ENCODE results near the gene TEX26. TPM values are rescaled to one million over a fixed set of nuclear protein-coding genes. Genes with fewer than 3 reads are reported as not detected.

Gene TEX26
- total RNA-seq, 2 experiments from 2014 or later = not detected

DNA sequence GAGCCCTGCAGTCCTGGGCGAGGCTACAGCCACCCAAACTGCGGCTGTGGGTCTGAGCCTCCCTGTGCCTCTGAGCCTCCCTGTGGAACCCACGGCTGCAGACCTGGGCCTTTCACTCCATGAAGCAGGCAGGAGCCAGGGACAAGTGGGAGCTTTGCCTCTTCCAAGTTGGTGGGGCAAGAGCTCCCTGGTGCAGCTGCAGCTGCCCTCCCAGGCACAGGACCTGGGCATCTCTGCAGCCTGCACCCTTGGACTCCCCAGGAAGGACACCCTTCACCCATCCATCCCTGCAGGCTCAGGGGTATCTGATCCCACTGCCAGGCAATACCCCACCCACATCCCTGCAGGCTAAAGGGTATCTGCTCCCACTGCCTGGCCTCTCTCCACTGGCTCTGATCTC lies 2.3 kb downstream of the TEX26 start:
- H3K9me2 ChIP-seq (ENCODE audit: insufficient read depth, low read length) = no peaks in the 10 kb centered on the region
- no peaks in the 10 kb centered on the region for H3K36me3 ChIP-seq (ENCODE audit: insufficient read depth, low read length)
- BruUV-seq (replicated peaks) = no TSS peak
- no peaks in the 10 kb centered on the region for H3K9me3 ChIP-seq (ENCODE audit: low read length)
- H3K4me3 ChIP-seq (ENCODE audit: low read depth, low read length, poor library complexity, severe bottlenecking) = no peak overlapping the region
- intact Hi-C loops (cut with micrococcal nuclease; ENCODE audit: unreplicated experiment) = no loop called here
- no peak for DNase-seq (ENCODE audit: low spot score)
- H3K27ac ChIP-seq (ENCODE audit: low read depth, low read length, poor library complexity, severe bottlenecking) = no peak overlapping the region
- no peaks in the 10 kb centered on the region for H4K20me1 ChIP-seq (ENCODE audit: insufficient read depth, low read length)
- CTCF ChIA-PET (ENCODE audit: unreplicated experiment) = no interaction called here
- TF ChIP-seq, protein P1, sequence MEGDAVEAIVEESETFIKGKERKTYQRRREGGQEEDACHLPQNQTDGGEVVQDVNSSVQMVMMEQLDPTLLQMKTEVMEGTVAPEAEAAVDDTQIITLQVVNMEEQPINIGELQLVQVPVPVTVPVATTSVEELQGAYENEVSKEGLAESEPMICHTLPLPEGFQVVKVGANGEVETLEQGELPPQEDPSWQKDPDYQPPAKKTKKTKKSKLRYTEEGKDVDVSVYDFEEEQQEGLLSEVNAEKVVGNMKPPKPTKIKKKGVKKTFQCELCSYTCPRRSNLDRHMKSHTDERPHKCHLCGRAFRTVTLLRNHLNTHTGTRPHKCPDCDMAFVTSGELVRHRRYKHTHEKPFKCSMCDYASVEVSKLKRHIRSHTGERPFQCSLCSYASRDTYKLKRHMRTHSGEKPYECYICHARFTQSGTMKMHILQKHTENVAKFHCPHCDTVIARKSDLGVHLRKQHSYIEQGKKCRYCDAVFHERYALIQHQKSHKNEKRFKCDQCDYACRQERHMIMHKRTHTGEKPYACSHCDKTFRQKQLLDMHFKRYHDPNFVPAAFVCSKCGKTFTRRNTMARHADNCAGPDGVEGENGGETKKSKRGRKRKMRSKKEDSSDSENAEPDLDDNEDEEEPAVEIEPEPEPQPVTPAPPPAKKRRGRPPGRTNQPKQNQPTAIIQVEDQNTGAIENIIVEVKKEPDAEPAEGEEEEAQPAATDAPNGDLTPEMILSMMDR (conservative IDR thresholded peaks at IDR 0.05; ENCODE audit: low read length) = no peak
- no peak for TF ChIP-seq EZH2phosphoT487 (IDR thresholded peaks at IDR 0.05; ENCODE audit: borderline replicate concordance, low read depth, low read length)
- H3K79me2 ChIP-seq (ENCODE audit: insufficient read depth, low read depth, low read length) = no peaks in the 10 kb centered on the region
- no peaks in the 10 kb centered on the region for H3K4me1 ChIP-seq (ENCODE audit: insufficient read depth, low read length, poor library complexity, severe bottlenecking)
- H3K4me2 ChIP-seq (ENCODE audit: low read length) = no peak overlapping the region
- H2AFZ ChIP-seq (ENCODE audit: low read length) = no peak overlapping the region
- POLR2A ChIA-PET = interaction anchor here (1.1 kb wide), 1 partner anchor 16 kb away, joined by 3 read pairs; no protein-coding TSS in a partner anchor

DNA sequence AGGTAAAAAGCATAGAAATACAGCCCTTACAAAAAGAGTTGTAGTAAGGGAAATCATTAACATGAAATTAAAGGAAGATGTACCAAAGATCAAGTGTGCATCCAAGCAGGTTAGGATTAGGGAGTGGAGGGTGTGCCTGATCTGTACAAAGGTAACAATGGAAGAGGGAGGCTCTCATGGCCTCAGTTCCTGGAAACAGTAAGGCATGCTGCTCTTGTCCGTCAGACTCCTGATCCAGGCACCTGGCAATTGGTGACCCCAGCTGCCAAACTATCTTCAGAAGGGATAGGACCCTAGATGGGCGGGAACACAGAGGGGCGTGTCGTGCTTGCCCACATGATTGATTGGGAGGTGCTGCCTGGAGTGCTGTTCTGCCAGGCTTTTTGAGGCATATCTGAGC lies 4.5 kb downstream of the TEX26 start:
- no peak overlapping the region for H3K4me3 ChIP-seq (ENCODE audit: low read depth, low read length, poor library complexity, severe bottlenecking)
- H3K9me3 ChIP-seq (ENCODE audit: low read length) = no peaks in the 10 kb centered on the region
- no peak overlapping the region for H2AFZ ChIP-seq (ENCODE audit: low read length)
- no TSS peak for BruUV-seq (replicated peaks)
- H3K4me2 ChIP-seq (ENCODE audit: low read length) = no peak overlapping the region
- no peak overlapping the region for H3K27ac ChIP-seq (ENCODE audit: low read depth, low read length, poor library complexity, severe bottlenecking)
- no peaks in the 10 kb centered on the region for H4K20me1 ChIP-seq (ENCODE audit: insufficient read depth, low read length)
- no peaks in the 10 kb centered on the region for H3K9me2 ChIP-seq (ENCODE audit: insufficient read depth, low read length)
- intact Hi-C loops (cut with micrococcal nuclease; ENCODE audit: unreplicated experiment) = no loop called here
- no peaks in the 10 kb centered on the region for H3K79me2 ChIP-seq (ENCODE audit: insufficient read depth, low read depth, low read length)
- CTCF ChIA-PET (ENCODE audit: unreplicated experiment) = no interaction called here
- POLR2A ChIA-PET = interaction anchor here (1.0 kb wide), 1 partner anchor 858 kb away, joined by 3 read pairs; no protein-coding TSS in a partner anchor
- H3K4me1 ChIP-seq (ENCODE audit: insufficient read depth, low read length, poor library complexity, severe bottlenecking) = no peaks in the 10 kb centered on the region
- no peak for DNase-seq (ENCODE audit: low spot score)
- H3K36me3 ChIP-seq (ENCODE audit: insufficient read depth, low read length) = no peaks in the 10 kb centered on the region
- TF ChIP-seq EZH2phosphoT487 (IDR thresholded peaks at IDR 0.05; ENCODE audit: borderline replicate concordance, low read depth, low read length) = no peak
- TF ChIP-seq, protein P1 (conservative IDR thresholded peaks at IDR 0.05; ENCODE audit: low read length) = no peak

DNA sequence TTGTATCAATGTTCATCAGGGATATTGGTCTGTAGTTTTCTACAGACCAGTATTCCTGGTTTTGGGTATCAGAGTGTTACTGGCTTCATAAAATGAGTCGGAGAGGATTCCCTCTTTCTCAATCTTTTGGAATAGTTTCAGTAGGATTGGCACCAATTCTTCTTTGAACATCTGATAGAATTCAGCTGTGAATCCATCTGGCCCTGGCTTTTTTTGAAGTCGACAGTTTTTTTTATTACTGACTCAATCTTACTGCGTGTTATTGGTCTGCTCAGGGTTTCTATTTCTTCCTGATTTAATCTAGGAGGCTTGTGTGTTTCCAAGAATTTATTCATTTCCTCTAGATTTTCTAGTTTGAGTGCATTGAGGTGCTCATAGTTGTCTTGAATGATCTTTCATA lies 11.4 kb downstream of the TEX26 start:
- no peak overlapping the region for H3K4me2 ChIP-seq (ENCODE audit: low read length)
- no peaks in the 10 kb centered on the region for H3K9me2 ChIP-seq (ENCODE audit: insufficient read depth, low read length)
- no peaks in the 10 kb centered on the region for H3K36me3 ChIP-seq (ENCODE audit: insufficient read depth, low read length)
- H3K4me1 ChIP-seq (ENCODE audit: insufficient read depth, low read length, poor library complexity, severe bottlenecking) = no peaks in the 10 kb centered on the region
- BruUV-seq (replicated peaks) = no TSS peak
- H3K27ac ChIP-seq (ENCODE audit: low read depth, low read length, poor library complexity, severe bottlenecking) = no peak overlapping the region
- POLR2A ChIA-PET = interaction anchor here (0.7 kb wide), 1 partner anchor 485 kb away, joined by 3 read pairs; no protein-coding TSS in a partner anchor
- H2AFZ ChIP-seq (ENCODE audit: low read length) = no peak overlapping the region
- no peak for DNase-seq (ENCODE audit: low spot score)
- intact Hi-C loops (cut with micrococcal nuclease; ENCODE audit: unreplicated experiment) = no loop called here
- no peak overlapping the region for H3K4me3 ChIP-seq (ENCODE audit: low read depth, low read length, poor library complexity, severe bottlenecking)
- TF ChIP-seq EZH2phosphoT487 (IDR thresholded peaks at IDR 0.05; ENCODE audit: borderline replicate concordance, low read depth, low read length) = no peak
- TF ChIP-seq, protein P1 (conservative IDR thresholded peaks at IDR 0.05; ENCODE audit: low read length) = no peak
- H3K9me3 ChIP-seq (ENCODE audit: low read length) = no peaks in the 10 kb centered on the region
- no peaks in the 10 kb centered on the region for H3K79me2 ChIP-seq (ENCODE audit: insufficient read depth, low read depth, low read length)
- no peaks in the 10 kb centered on the region for H4K20me1 ChIP-seq (ENCODE audit: insufficient read depth, low read length)
- CTCF ChIA-PET (ENCODE audit: unreplicated experiment) = no interaction called here

Measured in OCI-LY7 (cell line).